HG02938 (cell line): ENCODE results near the gene TTLL5.
"Not testable (repeated sequence)": the region's sequence is repeated elsewhere in the genome, so short reads cannot be mapped to it uniquely, and the experiment has no call there.

Experiments used
- ATAC-seq: cut with Tn5 transposase; IDR thresholded peaks from one replicate; pipeline ENCODE4 v1.9.1; 2021; ENCODE audit warnings: mild to moderate bottlenecking, moderate library complexity; ENCODE audit not compliant: unreplicated experiment

Gene TTLL5

GRCh38 chr14:75831455-75831854 lies 170.4 kb downstream of the TTLL5 start:
- ATAC-seq: no peak

GRCh38 chr14:75831952-75832351 lies 170.9 kb downstream of the TTLL5 start:
- no peak for ATAC-seq

GRCh38 chr14:75832621-75833297 lies 171.7 kb downstream of the TTLL5 start:
- no peak for ATAC-seq

GRCh38 chr14:75833326-75834020 lies 172.4 kb downstream of the TTLL5 start:
- ATAC-seq: no peak

GRCh38 chr14:75835156-75835725 lies 174.2 kb downstream of the TTLL5 start:
- no peak for ATAC-seq

- ATAC-seq: no peak
Observed at GRCh38 chr14:75835737-75836136, 174.7 kb downstream of the TTLL5 start.

GRCh38 chr14:75837151-75837787 lies 176.2 kb downstream of the TTLL5 start:
- ATAC-seq: no peak

- no peak for ATAC-seq
Observed at GRCh38 chr14:75840911-75841310, 179.9 kb downstream of the TTLL5 start.

- ATAC-seq: no peak
Observed at GRCh38 chr14:75842551-75842950, 181.5 kb downstream of the TTLL5 start.

- no peak for ATAC-seq
Observed at GRCh38 chr14:75844486-75844885, 183.4 kb downstream of the TTLL5 start.

- no peak for ATAC-seq
Observed at GRCh38 chr14:75845136-75845804, 184.2 kb downstream of the TTLL5 start.

- not testable (repeated sequence) for ATAC-seq
Observed at GRCh38 chr14:75846694-75847093, 185.6 kb downstream of the TTLL5 start.

- ATAC-seq: no peak
Observed at GRCh38 chr14:75847584-75847983, 186.5 kb downstream of the TTLL5 start.

GRCh38 chr14:75848167-75848913 lies 187.3 kb downstream of the TTLL5 start:
- no peak for ATAC-seq

- no peak for ATAC-seq
Observed at GRCh38 chr14:75849300-75849895, 188.4 kb downstream of the TTLL5 start.

- no peak for ATAC-seq
Observed at GRCh38 chr14:75851574-75851866, 190.5 kb downstream of the TTLL5 start.

GRCh38 chr14:75854111-75854799 lies 193.2 kb downstream of the TTLL5 start:
- ATAC-seq: no peak

- ATAC-seq: no peak
Observed at GRCh38 chr14:75857199-75857598, 196.2 kb downstream of the TTLL5 start.

GRCh38 chr14:75858362-75858761 lies 197.3 kb downstream of the TTLL5 start:
- ATAC-seq: no peak

GRCh38 chr14:75859746-75860145 lies 198.7 kb downstream of the TTLL5 start:
- ATAC-seq: no peak
